Right cardiac atrium (tissue), 5 donors: ENCODE data around the gene BEST2. TPM values are rescaled to one million over a fixed set of nuclear protein-coding genes. Genes with fewer than 3 reads are reported as not detected.

Source experiments
- ATAC-seq, 2 donors: fragments of 200-7000 bp; cut with Tn5 transposase; one replicate each; pipeline versions ENCODE4 v1.8.0 to v1.9.1; 2020; ENCODE audit warnings: moderate library complexity in 2 of 2, mild to moderate bottlenecking in 1 of 2
- DNase-seq, 3 donors: peaks; one replicate each; pipeline ENCODE4 v3.0.0-alpha.2; 2020
- H3K27ac ChIP-seq: one replicate; pipeline ENCODE4 v1.5.1; 2013; ENCODE audit warnings: mild to moderate bottlenecking, low read length, control low read depth, moderate library complexity
- H3K27me3 ChIP-seq: one replicate; pipeline ENCODE4 v1.6.1; 2013; ENCODE audit not compliant: control insufficient read depth, insufficient read depth
- H3K4me1 ChIP-seq: one replicate; pipeline ENCODE4 v1.6.1; 2013; ENCODE audit warnings: low read length; ENCODE audit not compliant: control insufficient read depth, insufficient read depth
- H3K4me3 ChIP-seq: one replicate; pipeline ENCODE4 v1.5.1; 2013; ENCODE audit warnings: low read length, control low read depth
- H3K9me3 ChIP-seq: one replicate; pipeline ENCODE4 v1.6.1; 2013; ENCODE audit warnings: low read length; ENCODE audit not compliant: control insufficient read depth
- WGBS: extraction: QIAGEN DNeasy Blood & Tissue Kit; methylation state at CpG from one replicate; pipeline ENCODE4 v1.1.7; 2013; 5-methylcytosine and 5-hydroxymethylcytosine counted together
- intact Hi-C, 4 donors: fragments of 100-400 bp; cut with DNase I; formaldehyde crosslinking; loops; one replicate each; pipeline versions ENCODE4 v1.11.0 to v1.14.0; 2022 to 2023
- polyA plus RNA-seq: library from polyadenylated mRNA; stranded (reverse); fragments of 200-250 nt; gene quantifications from one replicate; pipeline ENCODE4 v1.2.3, GENCODE V29; 2013
- total RNA-seq, 4 donors: library from RNA; stranded (reverse); fragmentation: NEBNext Ultra II Directional; extraction: Animal tissue kit (Norgen Biotek cat#: 25700); gene quantifications; one replicate each; pipeline ENCODE4 v1.2.1, GENCODE V29; 2021
- donor health status: healthy with polysubstance abuse.
- donor health status: DM: no; HTN: yes; CAD: no.
- donor health status: DM: no; HTN: no; CAD: no.
- donor health status: DM: no; HTN: yes; CAD: no; lungs with severe emphysema.
- donor health status: DM: yes; HTN: yes; CAD: no.

BEST2 gene
- total and polyA plus RNA-seq, 5 donors, result not detected

DNA sequence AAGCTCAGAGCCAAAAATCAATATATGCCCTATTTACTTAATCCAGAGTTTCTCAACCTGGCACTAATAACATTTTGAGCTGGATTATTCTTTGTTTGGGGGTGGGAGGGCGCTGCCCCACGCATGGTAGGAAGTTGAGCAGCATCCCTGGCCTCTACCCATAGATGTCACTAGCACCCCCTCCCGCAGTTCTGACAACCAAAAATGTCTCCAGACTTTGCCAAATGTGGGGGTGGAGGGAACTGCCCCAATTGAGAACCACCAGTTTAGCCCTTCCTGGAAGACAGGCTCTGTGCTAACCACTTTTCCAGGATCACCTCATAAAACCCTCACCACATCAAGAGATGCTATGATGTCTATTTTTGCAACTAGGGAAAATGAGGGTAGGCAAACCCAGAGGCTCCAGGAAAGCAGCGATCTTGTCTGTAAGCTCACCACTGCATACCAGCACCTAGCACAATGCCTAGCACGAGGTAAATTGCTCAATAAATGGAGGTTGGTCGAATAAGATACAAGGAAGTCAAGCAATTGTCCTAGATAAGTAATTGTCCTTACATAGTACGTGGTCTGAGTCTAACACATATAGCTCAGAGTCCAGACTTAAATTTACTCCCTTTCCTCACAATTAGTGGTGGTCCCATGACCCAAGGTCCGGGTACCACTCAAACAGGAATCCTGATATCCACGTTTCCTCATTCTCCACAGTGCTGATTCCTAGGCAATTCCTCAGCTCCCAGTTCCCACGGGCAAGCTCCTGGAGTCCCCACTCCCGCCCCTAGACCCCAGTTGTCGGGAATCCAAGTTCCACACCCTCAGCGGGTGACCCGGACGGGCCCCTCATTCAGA lies 18.0 kb upstream of the BEST2 start:
- intact Hi-C loops, result no loop called here
- DNase-seq (no peak), ATAC-seq (no peak)
- Histone ChIP-seq H3K4me1 (peaks cover 9% of the 10 kb centered on the region), H3K27ac (peak overlapping the region; percentile 90), H3K4me3 (peak overlapping the region; percentile 96), H3K27me3 (no peaks in the 10 kb centered on the region), H3K9me3 (no peaks in the 10 kb centered on the region)
- under 1% methylated on average over 15 of the region's 15 CpGs for WGBS

DNA sequence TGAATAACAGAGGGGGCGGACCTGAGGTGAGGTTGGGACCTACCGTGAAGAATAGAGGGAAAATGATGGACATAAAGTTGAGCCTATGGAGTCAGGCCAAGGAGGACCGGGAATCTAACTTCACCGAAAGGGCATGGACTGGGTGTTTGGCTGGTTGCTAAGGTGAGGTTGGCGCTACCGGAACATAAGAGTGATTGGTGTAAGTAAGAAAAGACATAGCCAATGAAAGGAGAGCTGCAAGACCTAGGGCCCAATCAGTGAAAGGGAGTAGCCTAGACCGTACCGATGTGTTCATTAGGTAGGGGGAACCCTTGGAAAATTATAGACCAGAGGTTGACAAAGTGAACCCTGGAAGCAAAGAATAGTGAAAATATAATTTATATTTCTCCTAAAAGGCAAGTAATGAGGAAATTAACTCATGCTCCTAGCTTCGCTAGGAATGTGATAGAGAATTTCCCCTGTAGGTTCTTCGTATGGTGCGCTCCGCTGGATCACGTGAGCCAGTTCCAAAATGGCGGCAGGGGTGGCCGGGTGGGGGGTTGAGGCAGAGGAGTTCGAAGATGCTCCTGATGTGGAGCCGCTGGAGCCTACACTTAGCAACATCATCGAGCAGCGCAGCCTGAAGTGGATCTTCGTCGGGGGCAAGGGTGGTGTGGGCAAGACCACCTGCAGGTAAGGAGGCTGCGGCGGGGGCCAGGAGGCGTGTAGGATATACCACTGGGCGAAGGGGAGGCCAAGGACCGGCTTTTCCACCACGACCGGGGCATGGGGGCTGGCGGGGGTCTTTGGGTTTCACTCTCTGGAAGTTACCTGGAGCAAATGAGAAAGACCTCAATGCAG lies 14.4 kb upstream of the BEST2 start, which contains the start of gene GET3:
TSS of gene GET3 (plus strand) at position 503 of the 840 bp plus-strand sequence. CDS start at position 512, 9 bp downstream.
- no peaks in the 10 kb centered on the region for H3K9me3 ChIP-seq
- DNase-seq (peak; percentile 75 to 95 (median 91)), ATAC-seq (peak; percentile 91 to 93)
- no peaks in the 10 kb centered on the region for H3K27me3 ChIP-seq
- H3K4me3 ChIP-seq, result peak within 1 kb of the TSS; percentile 67
- H3K4me1 ChIP-seq, result peaks cover 9% of the 10 kb centered on the region
- intact Hi-C loops, result no loop called here
- under 1% methylated on average over 29 of the region's 29 CpGs for WGBS
- peak within 1 kb of the TSS; percentile 76 for H3K27ac ChIP-seq

- Histone ChIP-seq H3K27me3 (no peaks in the 10 kb centered on the region), H3K4me1 (peaks cover 9% of the 10 kb centered on the region), H3K9me3 (no peaks in the 10 kb centered on the region), H3K4me3 (peak overlapping the region; percentile 67), H3K27ac (no peak overlapping the region)
- DNase-seq (peak in 1 of 3 donors; percentile 62), ATAC-seq (no peak)
- intact Hi-C loops, result no loop called here
- 14% methylated on average over 13 of the region's 13 CpGs for WGBS
Measured at GRCh38 chr19:12737835-12738351, 13.7 kb upstream of the BEST2 start.

- intact Hi-C loops, result no loop called here
- Histone ChIP-seq H3K27ac (no peak overlapping the region), H3K4me3 (no peak overlapping the region), H3K9me3 (no peaks in the 10 kb centered on the region), H3K4me1 (no peaks in the 10 kb centered on the region), H3K27me3 (no peaks in the 10 kb centered on the region)
- 81% methylated on average over 22 of the region's 22 CpGs for WGBS
- DNase-seq (no peak), ATAC-seq (no peak)
Measured at GRCh38 chr19:12745166-12745897, 6.3 kb upstream of the BEST2 start.

- Histone ChIP-seq H3K4me3 (no peak overlapping the region), H3K9me3 (no peaks in the 10 kb centered on the region), H3K4me1 (no peaks in the 10 kb centered on the region), H3K27ac (no peak overlapping the region), H3K27me3 (no peaks in the 10 kb centered on the region)
- intact Hi-C loops, result no loop called here
- ATAC-seq, result no peak
- no peak for DNase-seq
- WGBS, result 62% methylated on average over 6 of the region's 6 CpGs
Measured at GRCh38 chr19:12748489-12748888, 3.1 kb upstream of the BEST2 start.

DNA sequence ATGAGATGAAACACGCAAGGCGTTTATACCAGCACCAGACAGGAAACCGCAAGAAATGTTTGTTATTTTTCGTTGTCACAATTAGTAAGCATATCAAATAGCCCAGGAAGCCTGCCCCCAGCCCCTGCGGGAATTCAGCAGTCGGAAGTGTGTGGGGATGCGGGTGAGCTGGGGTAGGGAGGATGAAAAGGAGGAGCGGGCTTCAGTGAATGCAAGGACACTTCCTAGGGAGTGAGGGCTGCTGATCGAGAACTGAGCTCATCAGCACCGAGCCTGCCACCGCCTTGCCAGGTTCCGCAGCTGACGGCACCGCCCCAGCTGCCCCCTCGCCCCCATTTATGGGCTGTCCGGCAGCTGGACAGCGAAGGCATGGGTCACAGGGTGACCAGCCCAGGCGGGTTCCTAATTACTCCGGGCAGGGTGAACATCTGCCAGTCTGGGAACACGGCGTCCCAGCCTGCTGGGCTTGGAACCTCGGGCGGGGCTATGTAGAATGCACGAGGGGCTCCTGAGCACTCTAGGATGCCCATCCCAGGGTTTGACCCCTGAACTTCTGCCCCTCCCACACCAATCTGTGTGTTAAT lies 1.6 kb upstream of the BEST2 start:
- no peaks in the 10 kb centered on the region for H3K4me1 ChIP-seq
- ATAC-seq, result no peak
- intact Hi-C loops, result no loop called here
- no peaks in the 10 kb centered on the region for H3K27me3 ChIP-seq
- H3K4me3 ChIP-seq, result no peak overlapping the region
- 38% methylated on average over 24 of the region's 24 CpGs for WGBS
- H3K27ac ChIP-seq, result no peak overlapping the region
- no peaks in the 10 kb centered on the region for H3K9me3 ChIP-seq
- no peak for DNase-seq

- ATAC-seq, result no peak
- intact Hi-C loops, result no loop called here
- Histone ChIP-seq H3K27ac (no peak overlapping the region), H3K4me3 (no peak overlapping the region), H3K27me3 (no peaks in the 10 kb centered on the region), H3K9me3 (no peaks in the 10 kb centered on the region), H3K4me1 (no peaks in the 10 kb centered on the region)
- WGBS, result 67% methylated on average over 9 of the region's 9 CpGs
- DNase-seq, result no peak
Measured at GRCh38 chr19:12750851-12751250, 740 bp upstream of the BEST2 start.

GRCh38 chr19:12752056-12752781 lies 628 bp downstream of the BEST2 start:
- WGBS, result 80% methylated on average over 23 of the region's 23 CpGs
- ATAC-seq (no peak), DNase-seq (no peak)
- Histone ChIP-seq H3K9me3 (no peaks in the 10 kb centered on the region), H3K27ac (no peak overlapping the region), H3K4me1 (no peaks in the 10 kb centered on the region), H3K27me3 (no peaks in the 10 kb centered on the region), H3K4me3 (no peak overlapping the region)
- intact Hi-C loops, result no loop called here

DNA sequence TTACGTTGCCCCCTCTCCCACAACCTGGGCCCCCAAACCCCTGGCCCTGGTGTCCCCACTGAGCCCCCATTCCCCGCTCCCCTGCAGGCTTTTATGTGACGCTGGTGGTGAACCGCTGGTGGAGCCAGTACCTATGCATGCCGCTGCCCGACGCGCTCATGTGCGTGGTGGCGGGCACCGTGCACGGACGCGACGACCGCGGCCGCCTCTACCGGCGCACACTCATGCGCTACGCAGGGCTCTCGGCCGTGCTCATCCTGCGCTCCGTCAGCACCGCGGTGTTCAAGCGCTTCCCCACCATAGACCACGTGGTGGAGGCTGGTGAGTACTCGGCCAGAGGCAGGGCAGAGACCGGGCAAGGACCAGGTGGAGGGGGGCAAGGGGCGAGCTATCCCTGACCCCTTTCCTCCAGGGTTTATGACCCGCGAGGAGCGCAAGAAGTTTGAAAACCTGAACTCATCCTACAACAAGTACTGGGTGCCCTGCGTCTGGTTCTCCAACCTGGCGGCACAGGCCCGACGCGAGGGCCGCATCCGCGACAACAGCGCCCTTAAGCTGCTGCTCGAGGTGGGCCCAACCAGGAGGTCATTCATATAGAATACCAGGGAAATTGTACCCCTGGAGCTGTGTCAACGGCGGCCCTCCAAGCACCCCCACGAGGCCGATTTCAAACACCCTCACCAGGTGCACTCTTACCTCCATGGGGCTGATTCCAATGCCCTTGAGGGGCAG lies 3.0 kb downstream of the BEST2 start:
- Histone ChIP-seq H3K4me3 (no peak overlapping the region), H3K9me3 (no peaks in the 10 kb centered on the region), H3K27me3 (no peaks in the 10 kb centered on the region), H3K4me1 (no peaks in the 10 kb centered on the region), H3K27ac (no peak overlapping the region)
- 71% methylated on average over 50 of the region's 50 CpGs for WGBS
- DNase-seq (no peak), ATAC-seq (no peak)
- intact Hi-C loops, result no loop called here
